Fibroblast of peridontal ligament (primary cell): ENCODE data around the gene C2orf78.
"Not testable (repeated sequence)": the region's sequence is repeated elsewhere in the genome, so short reads cannot be mapped to it uniquely, and the experiment has no call there.

Source experiments
- DNase-seq: peaks from one replicate; pipeline ENCODE4 v3.0.0-alpha.2; 2010; ENCODE audit errors: extremely low read depth

C2orf78 gene, protein sequence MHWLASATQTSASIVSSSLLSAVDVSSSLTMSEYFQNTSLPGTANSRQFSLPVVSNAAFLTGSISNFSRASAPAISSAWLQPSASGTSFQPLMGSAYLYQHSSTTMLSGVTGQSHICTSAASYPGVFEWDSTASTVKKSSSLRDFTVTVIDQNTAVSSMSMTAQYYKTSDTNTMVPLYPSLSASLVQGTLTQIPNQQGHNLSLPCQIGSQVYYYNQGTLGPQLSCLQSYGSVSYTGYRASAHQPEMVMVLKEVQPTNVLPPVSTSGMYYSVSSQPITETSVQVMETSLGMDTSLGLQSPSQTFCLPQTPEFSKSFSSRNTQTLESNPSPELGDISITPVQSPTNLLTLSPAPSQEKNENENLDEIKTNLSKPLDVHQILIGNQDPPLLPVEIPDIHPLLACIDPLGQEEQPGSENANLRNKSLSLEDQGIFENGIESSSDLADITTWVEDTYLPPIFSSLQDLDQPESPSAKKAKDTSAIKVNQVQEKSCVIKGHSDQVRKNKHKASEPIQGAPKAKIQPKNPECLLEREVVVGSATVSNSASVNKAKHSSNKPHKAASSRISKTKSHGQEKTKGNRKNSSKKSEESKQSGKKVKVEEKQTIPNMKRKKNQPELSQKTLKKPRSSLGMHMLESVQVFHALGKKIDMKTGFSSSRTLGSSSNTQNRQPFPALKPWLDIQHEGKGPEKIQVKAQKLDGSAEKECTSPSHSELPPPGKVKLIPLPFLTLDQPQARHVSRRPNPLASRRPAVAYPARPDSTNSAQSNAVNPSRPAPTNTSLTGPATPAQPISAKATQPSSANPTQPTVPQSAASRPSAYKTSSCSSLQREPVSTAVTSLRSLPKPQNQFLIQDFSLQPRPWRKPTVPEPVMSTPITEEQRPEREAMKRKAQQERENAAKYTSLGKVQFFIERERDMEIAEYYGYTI

DNA sequence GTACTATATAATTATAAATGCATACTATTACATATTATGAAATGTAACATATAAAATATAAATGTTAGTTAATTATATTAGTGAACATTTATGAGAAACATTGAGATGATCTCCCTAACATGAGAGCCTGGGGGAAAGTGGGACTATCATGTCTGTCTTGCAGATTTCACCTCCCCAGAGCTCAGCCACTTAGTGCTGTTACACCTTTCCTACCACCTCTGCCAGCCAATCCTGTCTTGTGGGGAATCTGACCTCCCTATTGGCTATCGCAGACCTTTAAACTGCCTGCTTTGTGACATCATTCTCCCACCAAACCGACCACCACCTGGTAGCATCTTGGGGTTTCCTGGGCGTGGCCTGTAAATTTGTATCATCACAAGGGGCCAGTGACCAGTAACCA is at the start of gene C2orf78:
Gene C2orf78 (plus strand): TSS at position 301 of the 400 bp plus-strand sequence. CDS start 127 bp downstream, outside the sequence.
- DNase-seq, result not testable (repeated sequence)

DNA sequence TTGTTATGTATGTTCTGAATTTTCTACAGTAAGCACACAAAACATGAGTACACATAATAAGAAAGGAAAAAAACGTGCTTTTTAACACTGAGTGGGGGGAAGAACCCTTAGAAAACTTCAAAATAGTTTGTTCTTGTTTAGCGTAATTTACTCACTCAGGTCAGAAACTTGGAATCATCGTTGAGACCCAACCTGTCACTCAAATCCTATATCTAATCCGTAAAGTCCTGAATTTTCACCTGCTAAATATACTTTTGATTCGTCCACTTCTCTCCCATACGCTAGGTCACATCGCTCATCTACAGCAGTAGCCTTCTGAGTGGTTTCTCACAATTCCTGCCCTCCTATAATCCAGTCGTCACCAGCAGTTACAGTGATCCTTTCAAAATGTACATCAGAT is 47.6 kb upstream of the C2orf78 start:
- DNase-seq, result no peak

DNA sequence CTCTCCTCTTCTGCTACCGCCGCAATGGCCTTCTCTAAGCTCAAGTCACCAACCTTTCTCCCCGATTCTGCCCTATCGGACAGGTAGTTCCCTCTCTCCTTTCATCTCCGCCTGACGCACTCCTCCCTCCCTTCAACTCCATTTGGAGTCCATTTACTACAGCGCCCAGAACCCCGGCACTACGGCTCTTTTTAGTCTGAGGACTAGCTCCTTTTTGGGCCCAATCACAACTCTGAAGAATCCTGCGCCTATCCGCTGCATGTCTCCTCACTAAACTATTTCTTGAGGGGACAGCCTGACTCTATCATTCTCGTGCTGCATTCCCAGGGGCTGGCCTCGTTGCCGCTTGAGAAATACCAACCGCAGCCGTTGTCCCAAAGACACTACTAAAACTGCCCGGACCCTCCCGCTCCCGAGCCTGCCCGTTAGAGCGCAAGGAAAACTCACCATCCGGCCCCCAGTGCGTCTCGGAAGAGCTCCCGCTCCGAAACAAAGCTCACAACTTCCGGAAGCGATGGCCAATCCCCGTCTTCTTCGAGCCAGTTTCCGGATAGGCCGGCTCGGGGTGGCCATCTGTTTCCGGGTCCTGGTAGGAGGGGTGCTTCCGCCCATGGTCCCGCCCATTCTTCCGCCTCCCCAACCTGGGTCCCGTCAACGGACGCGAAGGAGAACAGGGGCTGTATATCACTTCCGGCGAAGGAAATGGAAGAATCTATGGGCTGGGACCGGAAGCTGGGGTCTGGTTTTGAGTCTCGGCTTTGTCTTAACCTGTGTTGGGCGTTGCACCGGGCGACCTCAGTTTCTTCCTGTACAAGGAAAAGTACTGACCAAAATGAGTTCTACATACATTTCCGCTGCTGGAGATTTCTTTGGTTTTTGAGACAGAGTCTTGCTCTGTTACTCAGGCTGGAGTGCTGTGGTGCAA is 46.9 kb upstream of the C2orf78 start, which contains the start of gene TPRKB:
Gene TPRKB (minus strand): TSS at position 491 of the 925 bp plus-strand sequence. CDS start 2,776 bp downstream, outside the sequence.
- peak; percentile 96 for DNase-seq

DNA sequence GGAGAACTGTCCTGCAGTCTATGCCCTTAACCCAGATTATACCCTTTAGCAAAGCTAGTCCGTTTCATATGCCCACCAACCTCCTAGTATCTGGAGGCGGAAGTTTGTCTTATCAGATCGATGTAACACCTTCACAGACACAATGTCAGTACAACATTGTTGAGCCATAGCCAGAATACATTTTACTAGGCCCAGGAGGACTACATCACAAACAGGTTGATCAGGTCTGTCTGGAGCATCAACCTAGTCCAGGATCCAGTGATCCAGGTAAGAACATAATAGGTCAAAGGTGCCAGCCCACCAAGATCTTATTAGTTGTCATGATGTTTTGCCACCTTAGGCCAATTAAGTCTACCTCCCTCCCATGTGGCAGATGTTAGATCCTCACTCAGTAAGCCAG is 44.9 kb upstream of the C2orf78 start:
- DNase-seq, result no peak

DNA sequence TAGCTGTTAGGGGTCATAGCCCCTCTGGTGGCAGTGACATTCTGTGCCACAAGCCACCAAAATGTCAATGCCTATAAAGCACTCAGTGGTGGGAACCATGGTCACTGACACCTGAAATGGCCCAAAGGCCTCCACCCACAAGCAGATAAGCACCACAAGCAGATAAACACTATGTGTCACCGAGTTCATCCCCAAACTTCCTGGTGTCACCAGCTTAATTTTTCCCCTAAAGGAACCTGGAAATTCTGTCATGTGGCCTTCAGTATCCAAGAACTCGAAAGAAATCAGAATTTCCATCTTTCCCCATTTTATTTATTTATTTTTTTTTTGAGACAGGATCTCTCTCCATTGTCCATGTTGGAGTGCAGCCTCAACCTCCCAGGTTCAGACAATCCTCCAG is 43.2 kb upstream of the C2orf78 start:
- no peak for DNase-seq

DNA sequence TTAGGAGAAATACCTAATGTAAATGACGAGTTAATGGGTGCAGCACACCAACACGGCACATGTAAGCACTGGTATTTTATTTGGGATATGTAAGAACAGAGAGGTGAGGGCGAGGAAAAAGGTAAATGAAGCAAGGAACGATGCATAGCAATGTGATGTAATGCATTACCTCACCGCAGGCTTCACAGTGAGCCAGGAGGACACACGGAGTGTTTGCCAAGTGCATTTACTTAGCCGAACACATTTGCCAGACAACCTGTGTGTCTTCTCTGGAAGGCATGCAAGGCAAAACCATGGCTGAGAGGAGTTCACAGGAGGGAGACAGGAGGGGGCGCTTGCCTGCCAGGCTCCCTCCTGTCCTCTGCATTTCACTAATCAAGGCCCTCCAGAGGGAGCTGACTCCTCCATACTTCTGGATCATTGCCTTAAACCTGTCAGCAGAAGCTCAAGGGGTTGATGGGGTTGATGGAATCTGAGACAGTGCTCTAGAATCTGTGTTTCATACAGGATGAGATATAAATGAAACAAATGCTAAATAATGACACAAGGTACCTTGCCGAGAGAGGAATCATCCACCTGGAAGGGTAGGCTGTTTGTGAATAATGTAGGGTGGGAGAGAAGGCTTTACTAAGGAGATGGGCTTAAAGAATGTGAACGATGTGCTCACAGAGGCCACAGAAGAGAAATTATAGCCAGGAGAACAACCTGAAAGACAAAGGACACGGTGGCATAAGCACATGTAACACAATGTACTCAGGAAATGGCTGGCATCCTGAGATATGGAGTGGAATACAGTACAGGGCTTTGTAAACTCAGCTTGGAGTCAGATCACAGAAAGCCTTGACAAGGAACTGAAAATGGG is 37.7 kb upstream of the C2orf78 start:
- no peak for DNase-seq

DNA sequence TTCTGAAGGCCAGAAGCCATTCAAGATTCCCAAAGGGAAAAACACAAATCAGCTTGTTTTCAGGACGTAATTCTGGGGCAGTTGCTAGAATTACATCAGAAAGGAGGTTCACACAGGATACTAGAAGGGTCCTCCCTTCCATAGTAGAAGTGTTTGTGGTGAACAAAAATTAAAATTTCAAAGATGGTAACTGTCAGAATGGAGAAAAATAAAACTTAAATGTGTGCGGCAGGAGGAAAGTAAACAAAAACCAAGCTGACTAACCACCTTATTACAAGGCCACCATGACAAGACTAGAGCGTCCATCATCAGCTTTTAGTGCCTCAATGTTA is 37.1 kb upstream of the C2orf78 start:
- no peak for DNase-seq

DNA sequence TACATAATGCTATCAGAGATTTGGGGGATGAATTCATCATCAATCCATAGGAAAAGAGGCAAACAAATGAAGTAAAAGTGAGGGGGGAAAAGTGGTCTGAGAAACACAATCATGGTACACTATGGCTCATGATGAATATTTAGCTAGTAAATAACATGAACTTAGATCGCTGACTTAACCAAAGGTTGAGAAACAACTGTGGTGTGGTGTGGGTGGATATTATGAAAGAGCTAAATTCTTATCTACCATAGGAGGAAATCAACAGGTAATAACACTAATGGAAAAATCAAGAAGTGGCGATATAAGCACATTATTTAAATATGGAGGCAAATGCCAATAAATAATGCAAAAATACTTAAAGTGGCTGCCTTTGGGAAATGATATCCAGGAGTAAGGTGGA is 34.7 kb upstream of the C2orf78 start:
- no peak for DNase-seq

DNA sequence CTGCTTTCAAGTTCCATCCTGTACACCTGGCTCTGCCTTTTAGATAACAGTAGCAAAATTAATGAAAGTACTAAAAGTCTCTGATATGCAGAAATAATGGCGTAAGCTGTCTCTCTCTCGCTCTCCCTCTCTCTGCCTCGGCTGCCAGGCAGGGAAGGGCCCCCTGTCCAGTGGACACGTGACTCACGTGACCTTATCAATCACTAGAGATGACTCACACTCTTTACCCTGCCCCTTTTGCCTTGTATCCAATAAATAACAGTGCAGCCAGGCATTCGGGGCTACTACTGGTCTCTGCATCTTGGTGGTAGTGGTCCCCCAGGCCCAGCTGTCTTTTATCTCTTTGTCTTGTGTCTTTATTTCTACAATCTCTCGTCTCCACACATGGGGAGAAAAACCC is 29.7 kb upstream of the C2orf78 start:
- DNase-seq, result not testable (repeated sequence)

DNA sequence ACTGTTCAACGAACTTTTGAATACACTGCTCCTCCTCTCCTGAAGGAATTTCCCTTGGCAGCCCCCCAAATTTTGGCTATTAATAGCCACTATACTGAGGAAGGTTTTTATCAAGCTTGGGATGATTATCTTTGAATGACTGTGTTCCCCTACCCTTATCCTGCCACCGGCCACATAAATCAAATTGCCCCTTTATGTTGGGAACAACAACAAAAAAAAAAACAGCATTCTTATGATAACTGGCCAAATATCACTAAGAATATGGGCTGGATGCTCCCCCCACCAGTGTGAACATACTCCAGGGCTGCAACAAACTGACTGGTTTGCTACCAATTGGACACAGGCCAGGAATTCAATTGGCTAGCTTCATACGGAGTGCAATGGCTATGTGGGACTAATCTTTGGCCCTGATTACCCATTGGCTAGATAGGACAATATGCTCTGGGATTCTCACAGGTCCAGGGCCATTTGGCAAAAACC is 24.7 kb upstream of the C2orf78 start:
- DNase-seq, result peak; percentile 33

DNA sequence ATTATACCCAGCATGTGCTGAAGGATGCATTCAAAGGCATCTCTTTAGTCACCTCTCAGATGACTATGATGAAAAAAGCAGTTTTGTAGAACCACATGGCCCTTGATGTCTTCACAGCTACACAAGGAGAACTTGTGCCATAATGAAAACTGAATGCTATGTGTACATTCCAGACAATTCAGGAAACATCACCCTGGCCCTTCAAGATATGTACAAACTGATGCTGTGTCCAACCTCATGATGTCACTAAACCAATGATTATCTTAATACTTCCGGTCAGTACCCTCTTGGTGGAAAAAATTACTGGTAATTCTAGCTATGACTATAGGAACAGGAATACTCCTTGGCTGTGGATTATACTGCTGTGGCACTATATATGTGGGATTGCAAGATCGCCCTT is 24.1 kb upstream of the C2orf78 start:
- DNase-seq, result no peak

DNA sequence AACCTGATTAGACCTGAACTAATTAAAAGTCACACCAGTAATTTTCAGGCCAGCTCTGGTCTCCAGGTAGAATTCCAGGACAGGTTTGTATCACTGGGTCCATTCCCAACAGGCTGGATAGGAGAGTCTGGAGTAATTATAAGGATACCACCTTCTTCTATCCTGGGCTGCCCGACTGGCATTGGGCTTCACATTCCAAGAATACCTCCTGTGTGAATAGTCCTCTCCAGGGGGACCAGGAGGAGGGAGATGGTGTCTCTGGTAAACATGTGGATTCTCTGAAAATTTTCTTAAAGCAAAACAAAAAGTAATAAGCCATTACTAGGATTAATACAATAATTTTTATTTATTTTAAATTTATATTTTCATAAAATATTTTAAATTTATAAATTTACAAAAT is 21.4 kb upstream of the C2orf78 start:
- DNase-seq, result no peak

DNA sequence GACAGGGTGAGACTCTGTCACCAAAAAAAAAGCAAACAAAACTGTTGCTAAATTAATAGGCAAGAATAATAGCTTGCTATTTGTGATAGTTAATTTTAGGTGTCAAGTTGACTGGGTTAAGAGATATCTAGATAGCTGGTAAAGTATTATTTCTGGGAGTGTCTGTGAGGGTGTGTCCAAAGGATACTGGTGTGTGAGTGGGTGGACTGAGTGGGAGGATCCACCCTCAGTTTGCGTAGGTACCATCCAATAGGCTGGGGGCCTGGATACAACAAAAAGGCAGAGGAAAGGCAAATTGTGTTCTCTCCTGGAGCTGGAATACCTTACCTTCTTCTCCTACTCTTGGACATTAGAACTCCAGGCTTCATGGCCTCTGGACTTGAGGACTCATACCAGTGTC is 19.0 kb upstream of the C2orf78 start:
- no peak for DNase-seq

DNA sequence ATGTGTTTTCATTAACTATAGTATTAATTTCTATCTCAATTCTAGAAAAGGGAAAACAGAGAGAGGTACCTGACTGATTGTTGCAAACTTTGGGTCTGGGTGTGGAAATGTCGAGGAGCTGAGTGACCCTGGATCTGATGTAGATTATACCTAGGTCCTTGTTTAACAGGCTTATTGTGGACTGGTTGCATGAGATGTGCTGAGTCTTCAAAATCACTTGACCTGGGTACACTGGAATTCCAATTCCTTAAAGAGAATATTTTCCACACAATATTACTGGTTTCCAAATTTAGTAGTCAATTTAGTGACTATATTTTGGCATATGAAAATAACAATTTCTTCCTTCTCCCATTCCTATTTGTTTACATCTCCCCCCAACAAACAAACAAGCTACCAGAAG is 17.6 kb upstream of the C2orf78 start:
- DNase-seq, result no peak

DNA sequence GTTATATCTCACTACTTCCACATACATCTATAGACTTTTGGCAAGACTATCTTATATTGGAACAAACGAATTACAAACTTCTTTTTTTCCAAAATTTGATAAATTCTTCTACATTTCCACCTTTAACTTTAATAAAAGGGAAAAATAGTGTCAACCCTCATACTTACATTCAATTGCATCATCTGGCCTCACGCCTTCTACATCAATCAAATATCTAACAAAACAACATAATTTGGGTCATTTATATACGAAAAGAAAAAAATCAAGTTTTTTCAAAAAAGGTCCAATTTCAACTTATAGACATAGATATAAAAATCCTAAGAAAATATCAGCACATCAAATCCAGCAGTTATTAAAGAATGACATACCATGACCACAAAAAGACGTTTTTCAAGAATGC is 17.0 kb upstream of the C2orf78 start:
- no peak for DNase-seq

DNA sequence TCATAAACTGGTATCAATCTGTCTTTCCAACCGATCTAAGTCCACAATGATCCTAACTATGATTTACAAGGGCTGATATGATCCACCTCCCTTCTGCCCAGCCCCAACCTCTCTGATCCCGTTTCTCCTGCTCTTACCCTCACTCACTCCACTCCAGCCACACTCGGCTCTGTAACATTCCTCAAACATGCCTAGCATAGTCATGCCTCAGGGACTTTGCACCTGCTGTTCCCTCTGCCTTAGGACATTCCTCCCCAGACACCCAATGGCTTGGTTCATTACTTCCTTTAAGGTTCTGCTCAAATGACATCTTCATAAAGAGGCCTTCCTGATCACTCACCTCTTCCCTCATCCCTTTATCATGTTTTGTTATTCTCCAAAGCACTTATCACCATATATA is 13.3 kb upstream of the C2orf78 start:
- no peak for DNase-seq

DNA sequence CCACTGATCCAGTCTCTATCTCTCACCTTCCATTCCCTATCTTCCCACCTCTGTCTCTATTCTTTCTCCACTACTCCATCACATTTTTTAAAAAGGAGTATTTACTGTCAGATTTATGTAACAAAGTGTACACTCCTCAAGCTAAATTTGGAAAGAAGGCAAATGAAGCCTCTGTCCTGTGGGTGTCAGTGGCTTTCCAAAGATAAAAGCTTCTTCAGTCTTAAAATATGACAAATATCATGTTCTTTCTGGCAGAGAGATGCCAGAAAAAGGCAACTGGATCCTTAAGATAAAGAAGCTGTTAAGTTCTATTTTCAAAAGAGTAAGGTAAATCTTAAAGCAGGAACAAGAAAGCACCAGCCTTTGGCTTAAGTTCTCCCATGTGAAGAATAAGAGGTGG is 11.2 kb upstream of the C2orf78 start:
- no peak for DNase-seq

DNA sequence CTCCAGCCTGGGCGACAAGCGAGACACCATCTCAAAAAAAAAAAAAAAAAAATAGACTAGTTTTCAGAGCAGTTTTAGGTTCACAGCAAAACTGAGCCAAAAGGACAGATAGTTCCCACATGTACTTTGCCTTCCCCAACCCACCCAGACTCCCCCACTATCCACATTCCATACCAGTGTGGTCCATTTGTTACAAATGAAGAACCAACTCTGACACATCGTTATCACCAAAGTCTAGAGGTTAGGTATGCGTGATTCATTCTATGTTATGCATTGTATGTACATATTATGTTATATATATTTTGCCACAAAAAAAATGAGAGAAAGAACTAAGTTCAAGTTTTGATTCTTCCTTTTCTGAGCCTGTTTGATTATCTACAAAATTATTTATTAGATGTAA is 7.6 kb upstream of the C2orf78 start:
- DNase-seq, result no peak

DNA sequence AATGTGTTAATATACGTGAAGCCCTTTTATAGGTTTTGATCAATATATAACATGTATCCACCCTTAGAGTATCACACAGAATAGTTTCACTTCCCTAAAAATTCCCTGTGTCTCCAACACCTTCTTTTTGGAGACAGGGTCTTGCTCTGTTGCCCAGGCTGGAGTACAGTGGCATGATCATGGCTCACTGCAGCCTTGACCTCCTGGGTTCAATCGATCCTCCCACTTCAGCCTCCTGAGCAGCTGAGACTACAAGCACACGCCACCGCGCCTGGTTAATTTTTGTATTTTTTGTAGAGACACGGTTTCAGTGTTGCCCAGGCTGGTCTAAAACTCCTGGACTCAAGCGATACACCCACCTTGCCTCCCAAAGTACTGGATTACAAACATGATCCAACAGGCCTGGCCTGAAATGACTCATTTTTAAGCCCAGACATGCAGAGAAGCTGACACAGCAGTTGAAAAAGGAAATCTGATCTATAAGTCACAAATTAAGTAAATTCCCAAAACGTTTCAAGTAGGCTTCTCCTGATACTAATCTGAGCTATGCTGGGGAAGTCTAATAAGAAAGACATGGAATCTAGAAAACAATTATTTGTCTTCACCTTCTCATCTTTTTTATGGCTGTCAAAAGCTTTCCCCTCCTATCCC is 7.0 kb upstream of the C2orf78 start:
- peak; percentile 44 for DNase-seq

DNA sequence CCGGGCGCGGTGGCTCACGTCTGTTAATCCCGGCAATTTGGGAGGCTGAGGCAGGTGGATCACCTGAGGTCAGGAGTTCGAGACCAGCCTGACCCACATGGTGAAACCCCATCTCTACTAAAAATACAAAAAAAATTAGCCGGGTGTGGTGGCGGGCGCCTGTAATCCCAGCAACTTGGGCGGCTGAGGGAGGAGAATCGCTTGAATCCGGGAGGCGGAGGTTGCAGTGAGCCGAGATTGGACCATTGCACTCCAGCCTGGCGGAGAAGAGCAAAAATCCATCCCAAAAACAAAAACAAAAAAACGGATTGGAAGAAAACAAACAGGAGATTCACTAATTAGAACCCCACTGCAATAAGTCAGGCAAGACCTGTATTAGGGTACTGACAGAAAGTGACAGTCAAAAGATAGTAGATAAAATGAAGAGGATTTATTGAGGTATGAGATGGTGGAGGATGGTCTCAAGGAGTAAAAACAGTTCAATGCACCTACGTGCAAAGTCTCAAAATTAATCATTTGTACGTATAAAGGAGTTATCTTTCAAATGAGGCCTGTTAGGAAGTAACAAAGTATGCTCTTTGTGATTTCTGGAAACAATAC is 5.0 kb upstream of the C2orf78 start:
- DNase-seq, result not testable (repeated sequence)
